Measurements from ENCODE around the gene ATG7. TPM values are rescaled to one million over a fixed set of nuclear protein-coding genes. Genes with fewer than 3 reads are reported as not detected.

ATG7 gene
- total RNA-seq, 1 experiment from 2014 or later: 36.0 TPM

- no peaks in the 10 kb centered on the region for H3K9me3 ChIP-seq (ENCODE audit: control insufficient read depth, insufficient read depth, low read depth, low read length)
- no peak overlapping the region for H3K4me3 ChIP-seq (ENCODE audit: low read depth in 2 of 2, low read length in 2 of 2)
- DNase-seq (ENCODE audit: low read depth, low spot score) (no peak), ATAC-seq (no peak)
- BruUV-seq (replicated peaks): no TSS peak
- ChIA-PET CTCF (no interaction called here), POLR2A (no interaction called here)
- no peaks in the 10 kb centered on the region for H3K27me3 ChIP-seq (ENCODE audit: control insufficient read depth, insufficient read depth, low read length)
- H3K27ac ChIP-seq (ENCODE audit: low read length): peak overlapping the region; percentile 96
- H3K36me3 ChIP-seq (ENCODE audit: control insufficient read depth, insufficient read depth, low read length): no peaks in the 10 kb centered on the region; the same call in 1 of the 2 replicates
- TF ChIP-seq TCF7L2 (IDR thresholded peaks at IDR 0.05; ENCODE audit: low read depth, low read length) (no peak), REST (IDR thresholded peaks at IDR 0.05; ENCODE audit: insufficient read depth in 1 of 2, low read depth in 2 of 2, low read length in 1 of 2) (no peak), SIN3A (IDR thresholded peaks at IDR 0.05; ENCODE audit: borderline replicate concordance, insufficient read depth, low read depth, low read length) (no peak), CTCF (IDR thresholded peaks at IDR 0.05) (no peak), POLR2AphosphoS5 (IDR thresholded peaks at IDR 0.05; ENCODE audit: low read depth, low read length) (no peak)
- intact Hi-C loops (cut with micrococcal nuclease; ENCODE audit: unreplicated experiment): no loop called here
- H3K4me1 ChIP-seq (ENCODE audit: control insufficient read depth, insufficient read depth, low read length): peaks cover 95% of the 10 kb centered on the region
- in situ Hi-C loops (cut with HindIII; ENCODE audit: low pct_unique_long_range_greater_than_20kb, low sequenced_read_pairs): no loop called here
Measured at GRCh38 chr3:11587766-11588165, 315.6 kb downstream of the ATG7 start.

GRCh38 chr3:11588338-11588737 lies 316.1 kb downstream of the ATG7 start:
- Histone ChIP-seq H3K4me1 (ENCODE audit: control insufficient read depth, insufficient read depth, low read length) (peaks cover 95% of the 10 kb centered on the region), H3K27ac (ENCODE audit: low read length) (peak overlapping the region; percentile 96), H3K27me3 (ENCODE audit: control insufficient read depth, insufficient read depth, low read length) (no peaks in the 10 kb centered on the region), H3K4me3 (ENCODE audit: low read depth in 2 of 2, low read length in 2 of 2) (no peak overlapping the region), H3K9me3 (ENCODE audit: control insufficient read depth, insufficient read depth, low read depth, low read length) (no peaks in the 10 kb centered on the region), H3K36me3 (ENCODE audit: control insufficient read depth, insufficient read depth, low read length) (no peaks in the 10 kb centered on the region; the same call in 1 of the 2 replicates)
- in situ Hi-C loops (cut with HindIII; ENCODE audit: low pct_unique_long_range_greater_than_20kb, low sequenced_read_pairs): no loop called here
- ChIA-PET CTCF (no interaction called here), POLR2A (no interaction called here)
- BruUV-seq (replicated peaks): no TSS peak
- TF ChIP-seq TCF7L2 (IDR thresholded peaks at IDR 0.05; ENCODE audit: low read depth, low read length): no peak
- TF ChIP-seq CTCF (IDR thresholded peaks at IDR 0.05): no peak
- TF ChIP-seq SIN3A (IDR thresholded peaks at IDR 0.05; ENCODE audit: borderline replicate concordance, insufficient read depth, low read depth, low read length): no peak
- TF ChIP-seq POLR2AphosphoS5 (IDR thresholded peaks at IDR 0.05; ENCODE audit: low read depth, low read length): no peak
- TF ChIP-seq REST (IDR thresholded peaks at IDR 0.05; ENCODE audit: insufficient read depth in 1 of 2, low read depth in 2 of 2, low read length in 1 of 2): no peak
- intact Hi-C loops (cut with micrococcal nuclease; ENCODE audit: unreplicated experiment): no loop called here
- ATAC-seq (no peak), DNase-seq (ENCODE audit: low read depth, low spot score) (no peak)
